Stimulated activated CD4-positive, alpha-beta T cell treated with anti-CD3 and anti-CD28 coated beads, Interleukin-1b, Interleukin-23, amount 100 ng/mL, for 4 hours (primary cell): ENCODE data around the gene LAMP1.
"Not testable (repeated sequence)": the region's sequence is repeated elsewhere in the genome, so short reads cannot be mapped to it uniquely, and the experiment has no call there.

ENCODE experiments used
- DNase-seq, 2 donors: peaks; one replicate each; pipeline ENCODE4 v3.0.0-alpha.2; 2020; ENCODE audit warnings: low read depth in 2 of 2

LAMP1 gene

DNA sequence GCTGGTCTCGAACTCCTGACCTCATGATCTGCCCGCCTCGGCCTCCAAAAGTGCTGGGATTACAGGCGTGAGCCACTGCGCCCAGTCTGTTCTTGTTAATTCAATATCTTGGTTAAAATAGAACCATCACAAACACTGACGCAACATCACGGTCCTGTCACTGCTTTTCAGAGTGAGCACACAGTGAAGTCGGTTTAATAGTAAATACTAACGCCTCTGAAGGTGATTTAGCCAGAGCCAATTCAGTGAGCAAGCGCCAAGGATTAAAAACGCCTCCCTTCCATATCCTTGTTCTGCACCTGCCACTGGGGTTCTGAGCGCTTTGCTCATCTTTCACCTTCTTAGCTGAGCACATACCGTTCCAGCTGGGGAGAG, 30.3 kb downstream of the LAMP1 start:
- DNase-seq: no peak

DNA sequence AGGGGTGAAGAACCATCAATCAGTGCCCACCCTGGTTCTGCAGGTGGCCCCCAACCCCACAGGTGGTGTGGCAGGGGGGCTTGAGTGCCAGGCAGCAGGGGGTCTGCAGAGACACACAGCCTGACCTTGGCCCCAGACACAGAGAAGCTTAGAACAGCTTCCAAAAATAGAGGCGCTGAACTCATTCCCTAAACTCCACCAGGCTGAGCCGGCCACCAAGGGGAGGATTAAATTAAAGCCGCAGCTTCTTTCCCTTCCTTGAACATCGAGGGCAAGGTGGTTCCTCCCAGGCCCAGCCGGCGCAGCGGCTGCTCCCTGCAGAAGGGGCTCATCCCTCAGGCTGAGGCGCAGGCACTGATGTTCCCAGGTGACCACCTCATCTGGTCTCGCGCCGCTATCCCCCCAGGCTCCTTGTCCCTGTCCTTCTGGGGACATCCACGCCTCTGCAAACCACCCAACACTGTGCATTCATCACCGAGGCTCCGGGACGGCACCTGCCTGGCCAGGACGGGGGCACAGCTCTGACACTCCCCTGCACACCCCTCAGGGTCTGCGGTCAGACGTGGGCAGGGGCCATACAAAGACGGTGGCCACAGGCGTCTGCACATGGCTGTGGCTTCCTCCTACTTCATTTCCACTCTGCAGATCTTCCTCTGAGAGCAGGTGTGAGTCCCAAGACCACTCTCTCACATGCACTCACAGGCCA, 30.9 kb downstream of the LAMP1 start:
- DNase-seq: no peak

DNA sequence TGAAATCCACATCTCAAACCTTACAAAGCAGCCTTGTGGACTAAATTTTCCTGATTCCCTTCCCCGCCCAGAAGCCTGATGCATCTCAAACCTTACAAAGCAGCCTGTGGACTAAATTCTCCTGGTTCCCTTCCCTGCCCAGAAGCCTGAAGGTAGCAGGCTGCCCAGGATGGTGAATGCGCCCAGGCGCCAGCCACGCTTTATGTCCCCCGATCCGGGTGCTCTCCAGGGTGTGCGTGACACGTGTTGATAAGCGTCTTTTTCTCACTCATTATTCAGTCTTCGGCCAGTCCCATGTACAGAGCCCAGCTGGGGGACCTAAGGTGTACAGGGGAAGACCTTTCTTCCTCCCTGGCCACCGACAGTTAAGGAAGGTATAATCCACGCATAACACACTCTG, 31.8 kb downstream of the LAMP1 start:
- no peak for DNase-seq

DNA sequence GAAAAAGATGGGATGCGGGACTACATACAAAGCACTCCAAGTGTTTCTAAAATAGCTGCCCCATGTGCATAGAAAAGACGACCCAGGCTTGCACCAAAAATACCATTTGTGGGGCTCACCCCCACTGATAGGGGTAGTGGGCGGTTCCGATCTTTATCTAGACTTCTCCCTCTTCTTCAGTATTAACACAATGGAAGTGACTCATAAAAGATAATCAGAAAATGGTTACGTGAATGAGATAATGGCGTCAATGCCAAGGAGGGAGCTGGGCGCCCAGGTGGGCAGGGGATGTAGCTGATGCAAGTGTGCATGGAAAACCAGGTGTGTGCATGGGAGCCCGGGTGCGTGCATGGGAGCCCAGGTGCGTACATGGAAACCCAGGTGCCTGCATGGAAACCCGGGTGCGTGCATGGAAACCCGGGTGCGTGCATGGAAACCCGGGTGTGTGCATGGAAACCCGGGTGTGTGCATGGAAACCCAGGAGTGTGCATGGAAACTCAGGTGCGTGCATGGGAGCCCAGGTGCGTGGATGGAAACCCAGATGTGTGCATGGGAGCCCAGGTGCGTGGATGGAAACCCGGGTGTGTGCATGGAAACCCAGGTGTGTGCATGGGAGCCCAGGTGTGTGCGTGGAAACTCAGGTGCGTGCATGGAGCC, 32.7 kb downstream of the LAMP1 start:
- DNase-seq: no peak

DNA sequence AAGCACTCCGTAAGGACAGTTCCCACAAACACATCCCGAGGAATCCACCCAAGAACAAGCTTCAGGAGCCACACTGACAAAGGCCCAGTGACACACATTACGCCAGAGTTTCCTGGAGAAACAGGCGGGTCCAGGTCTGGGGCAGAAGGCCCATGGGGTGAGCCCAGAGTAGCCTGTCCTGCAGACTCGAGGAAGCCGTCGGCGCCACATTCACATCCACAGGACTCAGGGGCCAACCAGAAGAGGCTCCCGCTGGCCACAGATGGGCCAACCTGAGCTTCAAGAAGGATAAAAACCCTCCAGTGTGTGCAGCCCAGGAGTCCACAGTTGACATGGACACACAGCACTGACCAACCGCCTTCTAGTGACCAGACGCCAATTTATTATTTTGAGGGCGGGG, 35.6 kb downstream of the LAMP1 start:
- no peak for DNase-seq

DNA sequence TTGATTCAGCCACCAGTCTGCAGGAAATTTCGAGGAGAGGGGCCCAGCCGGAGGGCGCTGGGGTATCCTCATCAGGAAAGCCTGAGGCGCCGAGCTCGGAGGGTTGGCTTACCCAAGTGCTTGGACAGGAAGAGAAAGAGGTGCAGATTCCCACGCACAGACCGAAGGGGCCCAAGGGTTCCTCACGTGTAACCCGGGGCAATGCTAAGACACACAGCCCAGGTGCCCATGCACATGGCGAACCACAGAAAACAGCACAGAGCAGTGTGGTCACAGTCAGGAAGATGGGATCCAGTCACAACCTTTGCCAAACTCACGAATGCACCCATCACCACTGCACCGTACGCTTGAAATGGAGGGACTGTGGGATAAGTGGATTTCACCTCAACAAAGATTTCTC, 36.0 kb downstream of the LAMP1 start:
- no peak for DNase-seq

DNA sequence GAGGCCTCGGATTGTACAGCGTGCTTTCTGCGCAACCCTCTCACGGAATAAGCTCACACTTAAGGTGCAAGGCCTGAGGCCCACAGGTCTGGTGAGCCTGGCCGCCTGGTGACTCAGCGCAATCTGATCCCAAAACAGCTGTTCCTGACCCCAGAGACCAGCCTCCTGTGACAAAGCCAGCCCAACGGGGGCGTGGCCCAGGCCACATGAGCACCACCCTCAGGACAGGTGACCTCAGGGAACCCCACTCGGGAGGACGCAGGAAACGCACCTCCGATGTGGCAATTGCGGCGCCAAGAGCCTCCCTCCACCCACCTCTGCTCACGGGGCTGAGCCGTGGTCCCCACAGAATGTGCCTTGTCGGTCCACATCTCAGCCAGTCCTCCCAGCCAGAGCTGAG, 40.5 kb downstream of the LAMP1 start:
- DNase-seq: no peak

DNA sequence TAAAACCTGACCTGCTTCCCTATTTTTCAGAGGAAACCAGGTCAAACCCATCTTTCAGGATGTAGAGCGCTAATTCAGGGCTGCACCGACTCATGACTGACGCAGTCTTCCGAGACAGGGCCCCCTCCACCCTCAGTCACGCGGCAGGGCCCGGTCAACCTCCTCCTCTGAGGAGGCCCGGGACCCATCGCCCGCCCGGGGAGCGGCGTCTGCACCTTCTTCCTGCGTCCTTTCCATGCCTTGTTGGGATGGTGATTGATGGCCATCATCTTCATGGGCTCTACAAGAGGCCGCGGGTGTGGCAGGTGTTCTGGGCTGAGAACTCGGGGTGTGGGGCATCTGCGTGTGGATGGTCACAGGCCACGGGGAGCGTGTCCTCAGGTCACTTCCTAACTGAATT, 40.9 kb downstream of the LAMP1 start:
- no peak for DNase-seq

DNA sequence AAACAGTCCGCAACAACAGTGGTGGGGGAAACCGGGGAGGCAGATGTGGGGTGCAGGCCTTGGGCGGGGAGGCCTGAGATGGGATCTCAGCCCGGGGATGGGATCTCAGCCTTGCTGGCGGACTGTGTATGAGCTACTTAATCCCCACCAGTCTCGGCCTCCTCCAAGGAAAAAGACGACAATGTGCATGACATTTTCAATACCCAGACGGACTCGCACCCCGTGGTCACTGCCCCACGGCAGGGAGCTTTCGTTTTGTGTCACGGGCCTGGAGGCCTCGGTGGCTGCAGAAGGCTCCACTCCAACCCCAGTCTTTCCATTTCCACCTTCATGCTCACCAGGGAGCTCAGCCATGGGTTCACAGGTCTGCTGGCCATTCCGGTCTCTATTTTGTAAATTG, 41.4 kb downstream of the LAMP1 start:
- DNase-seq: no peak

DNA sequence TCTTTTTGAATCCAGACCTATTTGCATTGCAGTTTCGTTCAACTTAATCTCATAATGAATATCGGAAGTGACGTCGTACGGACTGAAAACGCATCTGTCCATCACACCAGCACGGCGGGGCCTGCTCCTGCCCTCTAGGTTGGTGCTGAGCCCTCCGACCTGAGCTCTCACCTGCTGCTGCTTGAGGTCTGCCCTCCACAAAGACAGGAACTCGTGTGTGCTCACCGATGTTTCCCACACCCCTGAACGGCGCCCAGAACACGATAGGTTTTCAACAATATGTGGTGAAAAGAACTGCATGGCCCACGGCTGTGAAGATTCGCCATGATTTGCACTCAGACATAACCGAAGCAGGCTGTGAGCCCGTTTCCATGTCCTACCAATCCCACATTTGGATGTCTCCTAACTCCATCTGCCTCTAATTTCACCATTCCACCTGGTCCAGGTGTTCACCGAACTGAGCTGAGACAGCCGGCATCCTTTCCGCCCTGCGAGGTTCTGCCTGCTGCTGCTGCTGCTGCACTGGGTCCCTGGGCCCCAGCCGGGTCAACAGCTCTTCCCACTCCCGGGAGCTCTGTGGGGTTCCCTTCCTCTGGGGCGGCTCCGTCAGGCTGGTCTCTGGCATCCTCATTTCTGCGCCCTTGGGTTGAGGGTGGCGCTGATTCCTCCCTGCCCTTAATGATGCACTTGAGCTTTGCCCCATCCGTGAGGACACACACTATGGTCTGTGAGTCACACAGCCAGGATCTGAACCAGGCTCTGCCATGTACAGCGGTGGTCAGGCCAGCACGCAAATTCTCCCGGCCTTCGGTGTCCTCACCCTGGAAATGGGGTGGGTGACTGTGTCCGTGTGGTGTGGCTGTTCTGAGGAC, 46.0 kb downstream of the LAMP1 start:
- DNase-seq: no peak

DNA sequence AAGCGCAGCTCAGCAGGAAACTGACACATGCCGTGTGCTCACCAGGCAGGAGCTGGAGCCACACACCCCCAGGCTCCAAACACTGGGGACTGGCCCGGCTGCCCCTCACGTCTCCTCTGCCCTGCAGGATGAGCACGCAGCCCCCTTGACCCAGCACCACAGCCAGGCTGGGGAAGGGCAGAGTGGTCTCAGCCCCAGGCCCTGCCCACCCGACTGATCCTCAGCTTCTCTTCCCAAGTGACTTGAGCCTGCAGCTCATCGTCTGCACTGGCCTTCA, 46.6 kb downstream of the LAMP1 start:
- no peak for DNase-seq

DNA sequence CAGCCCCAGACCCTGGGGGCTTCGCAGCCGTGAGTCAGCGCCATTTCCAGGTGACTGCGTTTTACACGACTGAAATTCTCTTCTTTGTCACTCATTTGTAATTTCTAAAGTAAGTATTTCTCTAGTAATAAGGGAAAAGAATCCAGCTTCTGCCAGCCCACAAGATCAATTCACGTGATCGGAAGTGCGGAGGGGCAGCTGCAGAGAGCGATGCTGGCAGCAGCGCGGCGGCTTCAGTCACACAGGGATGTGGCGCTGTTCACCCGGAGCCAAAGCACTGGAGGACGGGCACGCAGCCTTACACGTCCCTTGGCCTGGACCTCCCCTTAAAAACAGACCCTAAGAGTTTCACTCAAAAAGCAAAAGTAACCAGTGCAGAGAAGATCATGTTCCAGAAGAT, 48.4 kb downstream of the LAMP1 start:
- no peak for DNase-seq

DNA sequence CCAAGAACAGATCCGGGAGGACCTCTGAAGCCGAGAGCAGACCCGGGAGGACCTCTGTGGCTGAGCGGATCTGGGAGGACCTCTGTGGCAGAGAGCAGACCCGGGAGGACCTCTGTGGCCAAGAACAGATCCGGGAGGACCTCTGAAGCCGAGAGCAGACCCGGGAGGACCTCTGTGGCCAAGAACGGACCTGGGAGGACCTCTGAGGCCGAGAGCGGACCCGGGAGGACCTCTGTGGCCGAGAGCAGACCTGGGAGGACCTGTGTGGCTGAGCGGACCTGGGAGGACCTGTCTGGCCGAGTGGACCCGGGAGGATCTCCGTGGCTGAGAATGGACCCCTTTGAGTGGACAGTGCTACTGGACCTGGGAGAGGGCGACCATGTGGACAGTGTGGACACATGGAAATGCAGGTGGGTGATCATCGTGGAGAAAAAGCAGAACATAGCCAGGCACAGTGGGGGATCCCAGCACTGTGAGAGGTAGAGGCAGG, 50.7 kb downstream of the LAMP1 start:
- DNase-seq: not testable (repeated sequence)

DNA sequence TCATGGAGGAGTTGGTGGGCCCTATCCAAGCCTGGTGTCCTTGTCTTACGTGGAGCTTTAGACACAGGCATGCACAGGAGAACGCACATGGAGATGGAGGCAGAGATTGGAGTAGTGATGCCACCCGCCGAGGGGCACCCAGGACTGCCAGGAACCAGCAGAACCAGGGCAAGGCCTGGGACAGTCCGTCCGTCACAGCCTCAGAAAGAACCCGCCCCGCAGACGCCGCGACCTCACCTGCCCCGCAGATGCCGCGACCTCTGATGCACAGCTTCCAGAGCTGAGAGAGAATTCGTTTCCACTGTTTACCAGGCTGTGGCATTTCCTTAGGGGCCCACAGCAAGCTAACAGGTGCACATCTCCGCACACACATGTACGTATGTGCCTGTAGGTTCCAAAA, 51.6 kb downstream of the LAMP1 start:
- no peak for DNase-seq

DNA sequence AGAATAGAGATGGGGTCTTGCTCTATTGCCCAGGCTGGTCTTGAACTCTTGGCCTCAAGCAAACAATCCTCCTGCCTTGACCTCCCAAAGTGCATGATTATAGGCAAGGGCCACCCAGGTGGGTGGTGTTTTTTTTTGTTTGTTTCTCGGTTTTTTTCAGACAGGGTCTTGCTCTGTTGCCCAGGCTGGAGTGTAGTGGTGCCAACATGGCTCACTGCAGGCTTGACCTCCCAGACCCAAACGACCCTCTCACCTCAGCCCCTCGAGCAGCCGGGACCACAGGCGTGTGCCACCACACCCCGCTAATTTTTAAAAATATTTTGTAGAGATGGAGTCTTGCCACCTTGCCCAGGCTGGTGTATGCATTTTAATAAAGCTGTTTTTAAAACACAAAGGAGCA, 52.0 kb downstream of the LAMP1 start:
- no peak for DNase-seq

DNA sequence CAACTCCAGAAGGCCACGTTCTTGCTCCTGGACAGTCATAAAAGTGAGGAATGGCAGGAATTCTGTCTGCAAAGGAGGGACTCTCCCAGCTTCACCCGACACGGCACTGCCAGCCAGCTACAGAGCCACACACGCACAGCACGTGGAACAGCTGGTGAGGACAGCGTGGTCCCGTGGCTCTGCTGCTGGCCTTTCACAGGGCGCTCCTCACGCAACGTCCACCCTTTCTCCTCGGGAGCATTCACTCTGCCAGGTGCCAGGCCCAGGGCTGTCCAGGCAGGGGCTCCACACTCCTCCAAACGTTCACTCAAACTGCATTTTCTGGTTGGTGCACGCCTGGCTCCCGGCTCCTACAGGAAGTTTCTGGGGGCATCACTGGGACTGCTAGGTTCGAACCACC, 52.5 kb downstream of the LAMP1 start:
- DNase-seq: no peak

DNA sequence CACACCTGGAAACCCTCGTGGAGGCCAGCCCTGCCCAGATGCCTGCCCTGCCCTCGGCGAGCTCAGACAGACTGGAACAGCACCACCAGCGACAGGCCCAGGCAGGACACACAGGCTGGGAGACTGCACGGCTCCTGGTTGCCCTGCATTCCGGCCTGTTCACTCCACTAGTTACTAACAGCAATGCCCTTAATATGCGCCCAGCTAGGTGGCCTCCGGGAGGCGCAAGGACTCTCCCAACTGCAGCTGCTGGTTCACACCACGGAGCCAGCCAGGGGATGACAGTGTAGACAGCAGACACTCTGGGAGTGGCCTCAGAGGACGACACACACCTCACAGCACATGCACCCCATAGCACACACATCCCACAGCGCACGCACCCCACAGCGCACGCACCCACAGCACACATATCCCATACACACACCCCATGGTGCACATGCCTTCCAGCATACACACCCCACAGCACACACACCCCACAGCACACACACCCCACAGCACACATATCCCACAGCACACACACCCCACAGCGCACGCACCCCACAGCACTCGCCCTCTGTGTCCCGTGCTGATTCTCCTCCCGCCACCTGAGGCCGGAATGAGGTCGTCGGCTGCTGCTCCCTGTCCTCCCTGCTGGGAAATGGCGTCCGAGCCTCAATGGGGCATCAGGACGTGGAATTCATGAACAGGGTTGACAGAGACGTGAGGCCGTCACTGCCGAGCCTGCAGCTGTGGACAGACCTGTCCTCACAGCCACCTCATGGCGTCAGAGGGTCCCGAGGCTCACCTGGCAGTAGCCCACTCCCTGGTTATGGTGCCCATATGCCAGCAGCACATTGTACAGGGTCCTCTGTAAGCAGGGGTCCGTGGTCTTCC, 53.3 kb downstream of the LAMP1 start:
- DNase-seq: no peak

DNA sequence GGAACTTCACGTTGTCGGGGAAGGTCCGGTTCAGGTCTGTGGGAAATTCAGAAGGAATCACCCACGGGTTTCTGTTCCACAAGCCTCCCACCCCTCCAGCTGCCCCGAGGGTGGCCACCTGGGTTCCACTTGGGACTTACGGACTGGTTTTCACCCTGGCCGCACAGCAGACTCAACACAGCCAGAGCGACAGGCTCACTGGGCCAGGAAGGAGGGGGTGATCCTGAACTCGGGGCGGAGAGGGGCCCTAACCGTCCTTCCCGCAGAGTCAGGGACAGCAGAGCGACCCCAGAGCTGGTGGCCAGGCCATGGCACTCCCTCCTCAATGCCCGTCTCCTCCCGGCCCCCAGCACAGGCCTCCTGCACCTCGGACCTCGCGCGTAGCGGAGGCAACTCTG, 53.9 kb downstream of the LAMP1 start:
- DNase-seq: no peak

DNA sequence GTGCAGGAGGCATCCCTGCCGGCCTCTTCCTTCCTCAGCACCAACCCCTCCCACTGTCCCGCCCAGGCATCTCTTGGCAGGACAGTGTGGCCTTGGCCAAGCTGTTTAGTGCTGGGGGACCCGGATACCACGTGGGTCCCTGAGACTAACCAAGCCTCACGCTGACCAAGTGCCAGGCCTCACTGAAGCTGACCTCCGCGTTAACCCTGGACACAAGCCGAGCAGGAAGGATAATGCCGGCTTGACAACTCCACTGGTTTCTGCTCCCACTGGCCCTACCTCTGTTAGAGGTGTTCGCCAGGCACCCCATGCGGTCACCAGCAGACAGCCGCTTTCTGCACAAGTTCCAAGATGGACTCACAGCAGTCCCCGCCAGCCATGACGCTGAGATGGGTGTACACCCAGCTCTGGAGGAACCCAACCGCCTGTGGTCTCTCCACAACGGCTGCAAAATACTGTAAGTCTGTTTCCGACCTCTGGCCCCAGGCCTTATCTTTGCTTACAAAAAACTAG, 54.5 kb downstream of the LAMP1 start:
- DNase-seq: no peak

DNA sequence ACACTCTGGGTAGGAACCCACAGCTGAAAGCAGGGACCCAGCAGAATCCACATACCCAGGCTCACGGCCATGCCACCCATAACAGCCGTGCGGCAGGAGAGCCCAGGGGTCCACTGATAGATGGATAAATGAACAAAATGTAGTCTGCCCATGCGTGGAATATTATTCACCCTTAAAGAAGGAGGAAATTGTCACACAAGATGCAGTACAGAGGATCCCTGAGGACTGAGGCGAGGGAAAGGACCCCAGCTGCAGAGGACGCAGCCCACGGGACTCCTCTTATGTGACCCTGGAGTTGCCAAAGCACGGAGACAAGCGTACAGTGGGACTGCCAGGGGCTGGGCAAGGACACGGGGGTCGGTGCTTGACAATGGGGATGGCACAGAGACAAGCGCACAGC, 56.2 kb downstream of the LAMP1 start:
- no peak for DNase-seq

DNA sequence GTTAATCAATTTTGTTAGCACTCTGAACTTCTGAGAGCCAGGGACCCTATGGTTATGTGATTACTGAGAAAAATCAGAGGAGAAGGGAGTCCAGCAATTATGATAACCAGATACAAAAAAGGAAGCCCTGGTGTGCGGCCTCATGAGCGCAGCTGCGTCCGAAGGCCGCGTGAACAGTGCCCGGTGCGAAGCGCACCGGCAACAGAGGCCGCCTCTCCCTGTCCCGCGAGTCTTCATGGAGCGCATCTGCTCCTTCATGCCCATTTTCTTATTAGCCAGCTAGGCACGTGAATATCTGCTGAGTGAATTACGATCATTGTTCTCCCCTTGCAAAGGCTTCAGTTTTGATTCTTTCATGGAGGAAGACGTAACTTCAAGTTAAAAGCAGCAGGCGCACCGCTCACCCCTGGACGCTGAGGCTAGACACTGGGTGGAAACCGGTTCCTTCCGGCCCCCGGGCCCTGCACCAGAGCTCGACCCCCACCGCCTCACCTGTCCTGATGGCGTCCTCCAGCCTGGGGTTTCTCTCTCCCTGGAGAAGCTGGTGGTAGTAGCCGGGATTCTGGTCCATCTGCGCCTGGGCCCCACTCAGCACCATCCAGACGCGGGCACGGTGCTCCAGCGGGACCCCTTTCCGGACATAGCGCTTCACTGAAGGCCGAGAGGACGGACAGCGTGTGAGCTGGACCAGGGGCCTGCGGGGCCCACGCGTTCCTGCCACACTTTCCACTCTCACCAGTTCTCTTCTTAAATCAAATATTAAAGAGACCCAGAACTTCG, 58.0 kb downstream of the LAMP1 start:
- no peak for DNase-seq
